AG09319 (cell line): ENCODE measurements around the gene TNN.
A peak's percentile ranks its signal among the peaks of the same experiment; 100 is the strongest.

Experiments
- DNase-seq: peaks from one replicate; pipeline ENCODE4 v3.0.0-alpha.2; 2010; ENCODE audit warnings: low read depth; ENCODE audit errors: extremely low read depth
- CTCF ChIP-seq: IDR thresholded peaks from 2 replicates; pipeline ENCODE4 v1.5.1; 2011; ENCODE audit warnings: low read depth, mild to moderate bottlenecking, inconsistent platforms, low read length, moderate library complexity

Gene TNN

GRCh38 chr1:175072099-175072951, 4.7 kb downstream of the TNN start:
- TF ChIP-seq CTCF = no peak
- DNase-seq = peak; percentile 65

GRCh38 chr1:175073061-175073460, 5.4 kb downstream of the TNN start:
- DNase-seq = peak; percentile 18
- no peak for TF ChIP-seq CTCF

- no peak for DNase-seq
- TF ChIP-seq CTCF = no peak
Measured at GRCh38 chr1:175073633-175074032, 6.0 kb downstream of the TNN start.

GRCh38 chr1:175075572-175076568, 8.2 kb downstream of the TNN start:
- no peak for DNase-seq
- TF ChIP-seq CTCF = no peak

GRCh38 chr1:175077356-175078030, 9.9 kb downstream of the TNN start:
- no peak for TF ChIP-seq CTCF
- DNase-seq = no peak

GRCh38 chr1:175078629-175079028, 11.0 kb downstream of the TNN start:
- TF ChIP-seq CTCF = no peak
- no peak for DNase-seq
